Endothelial cell of umbilical vein (primary cell): ENCODE results near the gene ANKRD28. TPM values are rescaled to one million over a fixed set of nuclear protein-coding genes. Genes with fewer than 3 reads are reported as not detected.

Source experiments
- BruUV-seq: library from RNA; stranded (reverse); fragments of 400-500 nt; replicated peaks from 2 replicates; lab custom pipeline; 2021; lab: Mats Ljungman, UMichigan
- CTCF ChIA-PET: fragments of 300-600, 350-600 bp; sonication (Branson Sonifier 250); formaldehyde crosslinking; loops from one replicate; lab custom pipeline; 2021; ENCODE audit warnings: antibody characterized with exemption, inconsistent platforms; lab: Charles Lee
- POLR2A ChIA-PET: fragments of 300-600, 350-600 bp; sonication (Branson Sonifier 250); formaldehyde crosslinking; loops from one replicate; lab custom pipeline; 2021; ENCODE audit warnings: antibody characterized with exemption, inconsistent platforms; lab: Charles Lee
- DNase-seq: peaks from one replicate; pipeline ENCODE4 v3.0.0-alpha.2; 2011; ENCODE audit warnings: low read depth, low spot score
- FAIRE-seq: peaks from 2 replicates; lab custom pipeline; 2011; peaks lifted over from hg19 to GRCh38; lab: Jason Lieb, UNC
- H2AFZ ChIP-seq: 2 replicates; pipeline ENCODE4 v1.6.0; 2012; ENCODE audit warnings: low read depth, low read length, control low read depth, inconsistent platforms
- H3K27ac ChIP-seq: 2 replicates; pipeline ENCODE4 v1.5.1; 2011; ENCODE audit warnings: low read depth, mild to moderate bottlenecking, control low read depth, low read length, moderate library complexity; ENCODE audit not compliant: insufficient read depth
- H3K27me3 ChIP-seq, 2 experiments: 2 replicates each; pipeline versions ENCODE4 v1.6.0 to v1.6.1; 2011; ENCODE audit warnings: low read length in 2 of 2, mixed read lengths in 1 of 2; ENCODE audit not compliant: control insufficient read depth in 2 of 2, insufficient read depth in 2 of 2
- H3K36me3 ChIP-seq, 2 experiments: 2 replicates in 1 of 2; 3 replicates in 1 of 2; pipeline ENCODE4 v1.5.1; 2011; ENCODE audit warnings: low read length in 2 of 2, mild to moderate bottlenecking in 1 of 2, moderate library complexity in 1 of 2; ENCODE audit not compliant: control insufficient read depth in 2 of 2, insufficient read depth in 2 of 2; ENCODE audit errors: extremely low read depth in 1 of 2
- H3K4me1 ChIP-seq: 3 replicates; pipeline ENCODE4 v1.5.1; 2011; ENCODE audit warnings: mild to moderate bottlenecking, low read length; ENCODE audit not compliant: control insufficient read depth, insufficient read depth; ENCODE audit errors: extremely low read depth
- H3K4me2 ChIP-seq: 2 replicates; pipeline ENCODE4 v1.6.1; 2011; ENCODE audit warnings: low read length, control low read depth, mixed read lengths; ENCODE audit not compliant: insufficient read depth
- H3K4me3 ChIP-seq, 3 experiments: fragments of 200-600 bp in 1 of 3; sonication (generic), shearing (Covaris generic) in 1 of 3; replicated peaks in 1 of 3; 2 replicates each; pipeline ENCODE4 v1.5.1; 2011 to 2016; ENCODE audit warnings: control low read depth in 3 of 3, low read length in 3 of 3, mild to moderate bottlenecking in 2 of 3, inconsistent platforms in 1 of 3, low read depth in 1 of 3, moderate library complexity in 1 of 3; ENCODE audit not compliant: insufficient read depth in 1 of 3
- H3K79me2 ChIP-seq: 2 replicates; pipeline ENCODE4 v1.6.0; 2012; ENCODE audit warnings: low read length, inconsistent platforms; ENCODE audit not compliant: control insufficient read depth, insufficient read depth
- H3K9ac ChIP-seq: replicated peaks from 2 replicates; pipeline ENCODE3; 2011; ENCODE audit warnings: low read length, control low read depth; ENCODE audit not compliant: insufficient read depth; ENCODE audit errors: extremely low read depth
- H3K9me1 ChIP-seq: replicated peaks from 3 replicates; pipeline ENCODE4 v1.6.0; 2011; ENCODE audit warnings: mild to moderate bottlenecking, low read length; ENCODE audit not compliant: control insufficient read depth, insufficient read depth; ENCODE audit errors: extremely low read depth
- H3K9me3 ChIP-seq: replicated peaks from 2 replicates; pipeline ENCODE4 v1.5.1; 2012; ENCODE audit warnings: low read length, inconsistent platforms; ENCODE audit not compliant: control insufficient read depth, insufficient read depth
- H4K20me1 ChIP-seq: replicated peaks from 2 replicates; pipeline ENCODE3; 2011; ENCODE audit warnings: mild to moderate bottlenecking, low read length; ENCODE audit not compliant: control insufficient read depth, insufficient read depth; ENCODE audit errors: extremely low read depth
- CTCF ChIP-seq, 2 donors: IDR thresholded peaks; 1 replicate in 1 of 2; 2 replicates in 1 of 2; pipeline ENCODE4 v1.5.1; 2011; ENCODE audit warnings: low read length in 2 of 2, mild to moderate bottlenecking in 2 of 2, moderate library complexity in 2 of 2, control low read depth in 1 of 2, inconsistent platforms in 1 of 2, low read depth in 1 of 2; ENCODE audit not compliant: insufficient read depth in 1 of 2; ENCODE audit errors: extremely low read depth in 1 of 2
- EZH2 ChIP-seq: IDR thresholded peaks from 2 replicates; pipeline ENCODE4 v1.6.1; 2012; ENCODE audit warnings: borderline replicate concordance, low read depth, mild to moderate bottlenecking, moderate library complexity, low read length, inconsistent platforms; ENCODE audit not compliant: severe bottlenecking
- FOS ChIP-seq: IDR thresholded peaks from 2 replicates; pipeline ENCODE4 v1.6.1; 2011; ENCODE audit warnings: mild to moderate bottlenecking, low read length, moderate library complexity, borderline replicate concordance; ENCODE audit not compliant: insufficient read depth
- MAX ChIP-seq: IDR thresholded peaks from 2 replicates; pipeline ENCODE4 v1.6.1; 2011; ENCODE audit not compliant: insufficient read depth, insufficient read length
- POLR2AphosphoS5 ChIP-seq: IDR thresholded peaks from 2 replicates; pipeline ENCODE4 v1.6.1; 2012; ENCODE audit warnings: low read depth, mild to moderate bottlenecking, control low read depth, low read length, moderate library complexity; ENCODE audit not compliant: insufficient read depth
- dilution Hi-C: fragments of 300-500 bp; cut with MboI; formaldehyde crosslinking; loops from one replicate; pipeline ENCODE4 v1.15.0; 2019; ENCODE audit warnings: low sequenced_read_pairs; ENCODE audit not compliant: extremely low pct_ligation_motif_present
- intact Hi-C: fragments of 100-400 bp; cut with micrococcal nuclease; formaldehyde crosslinking; loops from one replicate; pipeline ENCODE4 v1.10.0; 2022
- polyA plus RNA-seq, 4 experiments: library from polyadenylated mRNA; depleted of rRNA in 3 of 4; stranded (reverse) in 3 of 4; unstranded in 1 of 4; fragments of >200 nt; gene quantifications; 2 replicates each; pipeline versions ENCODE4 v1.2.1 to v1.2.3, GENCODE V29; 2011 to 2012; ENCODE audit warnings: missing spikeins in 1 of 4
- total RNA-seq: library from RNA; stranded (reverse); gene quantifications from 2 replicates; pipeline ENCODE4 v1.2.3, GENCODE V29; 2021

ANKRD28 gene
- total and polyA plus RNA-seq, 2 donors (not counting 3 experiments of a cell fraction or from before 2014, with no cell fraction given) = 36.7 to 97.3 TPM

- H3K79me2 ChIP-seq = no peaks in the 10 kb centered on the region
- dilution Hi-C loops (no loop called here), intact Hi-C loops (no loop called here)
- no peak overlapping the region for H2AFZ ChIP-seq
- no peaks in the 10 kb centered on the region for H4K20me1 ChIP-seq
- H3K9ac ChIP-seq = no peak overlapping the region
- H3K27me3 ChIP-seq = no peaks in the 10 kb centered on the region
- no peak overlapping the region for H3K4me2 ChIP-seq
- no peaks in the 10 kb centered on the region for H3K4me1 ChIP-seq
- TF ChIP-seq FOS = no peak
- no peak for TF ChIP-seq MAX
- TF ChIP-seq EZH2 = no peak
- TF ChIP-seq CTCF (IDR thresholded peaks at IDR 0.05; ENCODE audit: extremely low read depth in 1 of 2, insufficient read depth in 1 of 2, low read depth in 1 of 2, low read length in 2 of 2) = no peak
- TF ChIP-seq POLR2AphosphoS5 = no peak
- no peak overlapping the region for H3K4me3 ChIP-seq
- CTCF ChIA-PET = interaction anchor here (1.0 kb wide), 1 partner anchor 93 kb away, joined by 3 read pairs; no protein-coding TSS in a partner anchor
- no TSS peak for BruUV-seq
- FAIRE-seq (no peak), DNase-seq (no peak)
- no peaks in the 10 kb centered on the region for H3K9me1 ChIP-seq
- POLR2A ChIA-PET = no interaction called here
- H3K9me3 ChIP-seq = no peaks in the 10 kb centered on the region
- peaks cover 5 to 10% of the 10 kb centered on the region in 2 experiments for H3K36me3 ChIP-seq
- H3K27ac ChIP-seq = no peak overlapping the region
Measured at GRCh38 chr3:15723624-15723884, 74.2 kb downstream of the ANKRD28 start.
